GM21529 (cell line): ENCODE results near the gene KYAT1.

Source experiments
- ATAC-seq: cut with Tn5 transposase; IDR thresholded peaks from one replicate; pipeline ENCODE4 v1.9.1; 2021; ENCODE audit not compliant: unreplicated experiment

The KYAT1 gene

DNA sequence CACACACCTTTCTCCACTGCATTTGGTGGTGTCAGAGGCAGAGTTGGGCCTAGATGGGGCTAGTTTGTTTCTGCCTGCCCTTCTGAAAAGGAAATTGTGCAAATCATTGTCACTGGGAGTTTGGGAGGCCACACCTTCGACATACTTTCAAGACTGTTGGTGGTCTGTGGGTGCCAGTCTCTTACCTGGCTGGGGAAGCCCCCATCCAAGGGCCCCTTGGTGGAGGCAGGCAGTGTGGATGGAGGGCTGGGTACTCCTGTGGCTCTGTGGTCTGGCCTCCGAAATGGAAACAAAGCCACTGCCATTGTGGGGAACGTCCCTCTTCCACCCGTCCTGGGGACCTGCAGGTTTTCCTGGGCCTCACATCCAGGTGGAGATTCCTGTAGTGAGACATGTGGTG, 28.1 kb upstream of the KYAT1 start:
- no peak for ATAC-seq

DNA sequence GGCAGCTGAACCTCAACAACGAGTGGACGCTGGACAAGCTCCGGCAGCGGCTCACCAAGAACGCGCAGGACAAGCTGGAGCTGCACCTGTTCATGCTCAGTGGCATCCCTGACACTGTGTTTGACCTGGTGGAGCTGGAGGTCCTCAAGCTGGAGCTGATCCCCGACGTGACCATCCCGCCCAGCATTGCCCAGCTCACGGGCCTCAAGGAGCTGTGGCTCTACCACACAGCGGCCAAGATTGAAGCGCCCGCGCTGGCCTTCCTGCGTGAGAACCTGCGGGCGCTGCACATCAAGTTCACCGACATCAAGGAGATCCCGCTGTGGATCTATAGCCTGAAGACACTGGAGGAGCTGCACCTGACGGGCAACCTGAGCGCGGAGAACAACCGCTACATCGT, 26.6 kb upstream of the KYAT1 start:
- no peak for ATAC-seq

DNA sequence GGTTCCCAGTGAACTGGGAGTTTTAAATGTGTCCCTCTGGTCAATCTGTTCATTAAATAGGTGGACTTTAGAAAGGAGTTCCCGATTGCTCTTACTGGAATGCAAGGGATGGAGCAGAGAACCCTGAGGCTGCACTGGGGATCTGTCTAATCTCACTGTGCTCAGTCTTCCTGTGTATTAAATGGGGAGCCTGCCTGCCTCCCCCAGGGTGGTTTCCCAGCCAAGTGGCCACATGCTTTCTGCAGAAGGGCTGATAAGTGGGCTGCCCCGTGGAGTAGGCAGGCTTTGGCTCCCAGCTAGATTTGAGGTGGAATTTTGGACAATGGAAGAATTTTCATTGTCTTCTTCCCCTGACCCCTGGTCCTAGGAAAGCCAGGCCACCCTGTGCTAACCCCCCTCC, 25.0 kb upstream of the KYAT1 start:
- no peak for ATAC-seq

DNA sequence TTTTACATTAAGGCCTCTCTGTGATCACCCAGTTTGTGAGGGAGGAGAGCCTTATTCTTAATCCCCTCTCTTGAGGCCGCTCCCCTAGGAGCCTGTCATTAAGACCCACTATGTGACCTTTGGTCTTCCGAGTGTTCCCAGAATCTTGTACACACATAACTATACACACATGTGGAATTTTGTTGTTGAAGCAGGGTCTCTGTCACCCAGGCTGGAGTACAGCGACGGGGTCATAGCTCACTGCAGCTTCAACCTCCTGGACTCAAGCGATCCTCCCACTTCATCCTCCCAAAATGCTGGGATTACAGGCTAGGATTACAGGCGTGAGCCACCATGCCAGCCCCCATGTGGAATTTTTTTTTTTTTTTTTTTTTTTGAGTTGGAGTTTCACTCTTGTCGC, 24.2 kb upstream of the KYAT1 start:
- no peak for ATAC-seq

DNA sequence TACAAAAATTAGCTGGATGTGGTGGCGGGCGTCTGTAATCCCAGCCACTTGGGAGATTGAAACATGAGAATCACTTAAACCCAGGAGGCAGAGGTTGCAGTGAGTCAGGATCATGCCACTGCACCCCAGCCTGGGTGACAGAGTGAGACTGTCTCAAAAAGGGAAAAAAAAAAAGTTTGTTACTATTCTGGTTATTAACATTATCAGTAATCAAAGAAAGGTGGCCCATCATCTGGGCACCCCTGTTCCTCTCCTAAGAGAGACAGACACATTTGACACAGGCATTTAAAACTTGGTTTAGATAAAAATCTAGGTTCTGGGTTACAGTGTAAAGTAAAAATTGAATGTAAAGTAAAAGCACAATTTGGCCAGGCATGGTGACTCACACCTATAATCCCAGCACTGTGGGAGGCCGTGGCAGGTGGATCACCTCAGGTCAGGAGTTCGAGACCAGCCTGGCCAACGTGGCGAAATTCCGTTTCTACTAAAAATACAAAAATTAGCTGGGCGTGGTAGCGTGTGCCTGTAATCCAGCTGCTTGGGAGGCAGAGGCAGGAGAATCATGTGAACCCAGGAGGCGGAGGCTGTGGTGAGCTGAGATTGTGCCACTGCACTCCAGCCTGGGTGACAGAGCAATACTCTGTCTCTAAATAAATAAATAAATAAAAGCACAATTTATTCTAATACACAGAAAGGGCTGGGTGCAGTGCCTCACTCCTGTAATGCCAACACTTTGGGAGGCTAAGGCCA, 22.3 kb upstream of the KYAT1 start:
- no peak for ATAC-seq

DNA sequence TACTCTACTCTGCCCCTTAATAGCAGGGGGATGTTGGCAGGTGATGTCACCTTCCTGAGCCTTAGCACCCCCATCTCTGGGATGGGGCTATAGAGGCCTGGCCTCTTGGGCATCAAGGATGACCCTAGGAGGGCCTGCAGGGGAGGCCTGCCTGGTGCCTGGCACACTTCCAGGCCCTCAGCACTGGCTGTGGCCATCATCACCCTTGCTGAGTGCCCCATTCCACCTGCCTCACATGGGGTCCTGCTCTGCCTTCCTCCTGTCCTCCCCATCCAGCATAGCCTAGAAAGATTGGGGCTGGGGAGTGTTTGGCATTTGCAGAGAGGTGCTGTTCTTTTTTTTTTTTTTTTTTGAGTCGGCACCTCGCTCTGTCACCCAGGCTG, 21.3 kb upstream of the KYAT1 start:
- ATAC-seq, result no peak

DNA sequence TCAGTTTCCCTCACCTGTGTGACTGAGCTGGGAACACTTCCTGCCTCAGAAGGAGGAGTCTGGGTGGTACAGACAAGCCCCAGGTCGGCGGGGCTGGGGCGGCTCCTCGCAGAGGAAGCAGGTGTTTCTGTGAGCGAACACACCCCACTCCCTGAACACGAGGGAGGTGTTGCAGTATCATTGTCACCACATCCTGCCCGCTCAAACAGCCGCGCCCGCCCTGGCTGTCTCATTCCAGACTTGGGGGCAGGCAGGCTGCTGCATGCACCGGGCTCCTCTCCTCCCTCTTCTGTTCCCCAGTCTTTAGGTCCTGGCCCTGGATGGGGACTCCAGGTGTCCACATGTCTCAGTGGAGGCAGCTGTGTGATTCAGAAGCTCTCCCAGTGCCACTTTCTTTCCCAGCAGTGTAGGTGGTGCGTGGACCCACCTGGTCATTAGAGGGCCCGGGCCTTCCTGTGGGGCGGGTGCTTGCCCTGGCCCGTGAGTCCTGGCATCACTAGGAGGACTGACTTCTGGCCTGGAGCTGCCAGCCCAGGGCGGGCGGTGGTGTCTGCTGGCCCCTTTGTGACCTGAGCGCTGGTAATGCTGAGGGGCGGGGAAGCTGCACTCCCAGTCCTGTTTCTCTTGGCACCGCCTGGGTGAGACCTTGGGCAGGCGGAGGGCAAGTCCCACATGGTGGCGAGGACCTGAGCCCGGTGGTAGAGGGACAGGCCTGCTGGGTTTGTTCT, 20.8 kb upstream of the KYAT1 start:
- ATAC-seq, result peak; percentile 90

DNA sequence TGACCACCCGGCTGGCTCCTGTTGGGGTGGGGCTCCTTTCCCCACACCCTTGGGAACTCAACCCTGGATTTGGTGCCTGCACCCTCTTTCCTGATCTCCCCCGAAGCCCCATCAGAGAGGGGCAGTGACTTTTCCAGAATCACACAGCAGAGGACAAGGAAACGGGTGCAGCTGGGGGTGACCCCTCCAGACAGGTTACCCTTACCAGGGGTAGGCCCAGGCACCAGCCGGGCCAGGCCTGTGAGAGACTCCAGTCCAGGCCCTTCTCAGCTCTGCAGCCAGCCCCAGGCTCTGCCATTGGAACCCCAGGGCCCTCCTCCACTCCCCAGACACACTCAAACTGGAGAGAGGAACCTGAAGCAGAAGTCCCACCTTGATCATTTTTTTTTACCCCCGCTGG, 20.1 kb upstream of the KYAT1 start:
- ATAC-seq, result no peak

DNA sequence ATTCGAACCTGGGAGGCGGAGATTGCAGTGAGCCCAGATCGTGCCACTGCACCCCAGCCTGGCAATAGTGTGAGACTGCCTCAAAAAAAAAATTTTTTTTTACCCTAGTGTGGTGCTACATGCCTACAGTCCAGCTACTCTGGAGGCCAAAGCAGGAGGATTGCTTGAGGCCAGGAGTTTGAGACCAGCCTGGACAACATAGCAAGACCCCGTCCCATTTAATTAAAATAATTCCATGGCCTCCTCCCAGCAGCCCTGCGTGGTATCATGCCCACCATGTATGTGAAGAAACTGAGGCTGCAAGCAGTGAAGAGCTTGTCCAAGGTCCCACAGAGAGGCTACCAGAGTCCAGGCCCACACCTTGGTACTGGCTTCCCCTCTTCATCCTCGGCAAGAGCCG, 19.6 kb upstream of the KYAT1 start:
- no peak for ATAC-seq

DNA sequence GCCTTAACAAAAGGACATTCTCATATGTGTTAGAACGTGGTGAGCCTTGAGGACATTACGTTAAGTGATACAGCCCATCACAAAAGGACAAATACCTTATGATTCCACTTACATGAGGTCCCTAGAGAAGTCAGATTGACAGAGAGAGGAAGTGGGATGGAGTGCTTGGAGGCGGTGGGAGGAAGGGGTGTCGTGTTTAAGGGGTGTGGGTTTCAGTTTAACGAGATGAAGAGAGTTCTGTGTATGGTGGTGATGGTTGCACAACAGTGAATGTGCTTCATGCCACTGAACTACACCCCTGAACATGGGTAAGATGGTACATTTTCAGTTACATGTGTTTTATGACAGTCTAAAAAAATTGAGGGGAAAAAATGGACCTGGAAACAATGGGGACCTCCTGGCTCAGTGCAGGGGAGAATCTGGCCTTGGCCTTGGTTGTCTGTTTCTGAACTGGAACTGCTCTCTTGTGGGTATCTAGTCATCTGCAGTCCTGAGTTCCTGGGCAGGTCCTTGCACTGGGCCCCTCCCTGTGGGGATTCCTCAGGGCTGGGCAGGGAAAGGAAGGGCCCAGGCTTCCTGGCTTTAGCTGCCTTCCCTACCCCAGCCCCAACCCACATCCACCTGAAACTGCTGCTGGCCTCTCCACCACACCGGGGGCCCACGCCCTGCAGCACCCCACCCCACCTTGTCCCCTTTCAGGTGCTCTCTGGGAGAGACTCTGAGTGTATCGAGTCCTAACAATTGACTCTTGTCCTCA, 18.0 kb upstream of the KYAT1 start:
- no peak for ATAC-seq

DNA sequence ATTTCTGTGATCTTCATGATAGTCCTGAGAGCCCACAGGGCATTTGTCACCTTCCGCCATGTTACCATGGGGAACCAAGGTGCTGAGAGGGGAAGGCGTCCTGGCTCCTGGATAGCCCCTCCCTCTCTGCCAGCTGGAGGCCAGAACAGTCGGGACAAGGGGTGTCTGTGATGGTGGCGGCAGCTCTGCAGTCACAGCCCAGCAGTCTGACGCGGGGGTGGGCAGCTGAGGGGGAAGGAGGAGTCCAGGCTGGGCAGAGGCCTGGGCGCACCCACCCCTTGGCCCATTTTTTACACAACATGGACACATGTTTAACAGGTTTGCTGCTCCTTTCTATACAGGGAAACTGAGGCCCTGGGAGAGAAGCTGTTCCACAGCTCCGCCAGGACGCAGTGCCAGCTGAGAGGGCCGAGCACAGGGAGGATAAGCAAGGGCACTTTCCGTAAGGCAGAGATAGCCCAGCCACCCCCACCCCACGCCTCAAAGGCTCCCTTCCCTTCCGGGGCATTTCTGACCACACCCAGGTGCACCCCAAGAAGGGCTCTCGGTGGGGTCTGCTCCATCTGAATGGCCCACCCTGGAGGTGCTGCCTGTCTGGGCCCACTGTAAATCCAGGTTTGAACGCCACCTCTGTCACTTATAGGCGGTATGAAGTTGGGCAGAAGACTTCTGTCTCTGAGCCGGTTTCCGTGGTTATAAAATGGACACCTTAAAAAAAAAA, 17.3 kb upstream of the KYAT1 start:
- no peak for ATAC-seq

DNA sequence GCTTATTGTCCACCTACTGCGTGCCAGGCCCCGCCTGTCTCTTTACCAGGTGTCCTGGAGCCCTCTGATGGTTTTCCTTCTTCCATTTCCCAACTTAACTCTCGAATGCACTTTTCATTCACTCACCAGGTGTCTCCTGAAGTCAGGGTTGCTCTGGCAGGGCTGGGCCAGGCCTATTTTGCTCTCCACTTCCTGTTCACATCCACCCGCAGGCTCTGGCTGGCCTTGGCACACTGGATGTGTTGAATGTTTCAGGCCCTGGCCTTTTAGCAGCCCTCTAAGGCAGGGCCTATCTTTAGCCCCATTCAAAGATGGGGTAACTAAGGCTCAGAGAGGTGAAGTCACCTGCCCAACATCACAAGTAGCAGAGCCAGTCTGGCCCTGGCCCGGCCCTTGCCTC, 16.6 kb upstream of the KYAT1 start:
- ATAC-seq, result no peak

DNA sequence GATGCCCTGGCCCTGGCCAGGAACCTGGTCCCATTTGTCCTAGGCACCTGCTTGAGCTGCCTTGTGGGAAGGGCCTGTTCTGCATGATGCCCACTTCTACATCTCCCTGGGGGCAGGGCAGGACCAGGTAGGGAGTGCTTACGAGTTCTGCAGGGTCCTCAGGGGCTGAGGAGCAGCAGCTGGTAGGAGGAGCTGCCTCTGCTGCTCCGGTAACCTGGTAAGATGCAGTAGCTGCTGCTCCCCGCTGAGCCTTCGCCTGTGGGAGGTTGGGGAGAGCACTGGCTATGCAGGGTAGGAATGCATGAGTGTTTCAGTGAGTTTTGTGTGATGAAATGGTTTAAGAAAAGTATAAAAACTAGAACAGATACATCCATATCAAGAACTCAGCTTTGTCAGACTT, 13.8 kb upstream of the KYAT1 start:
- ATAC-seq, result no peak

DNA sequence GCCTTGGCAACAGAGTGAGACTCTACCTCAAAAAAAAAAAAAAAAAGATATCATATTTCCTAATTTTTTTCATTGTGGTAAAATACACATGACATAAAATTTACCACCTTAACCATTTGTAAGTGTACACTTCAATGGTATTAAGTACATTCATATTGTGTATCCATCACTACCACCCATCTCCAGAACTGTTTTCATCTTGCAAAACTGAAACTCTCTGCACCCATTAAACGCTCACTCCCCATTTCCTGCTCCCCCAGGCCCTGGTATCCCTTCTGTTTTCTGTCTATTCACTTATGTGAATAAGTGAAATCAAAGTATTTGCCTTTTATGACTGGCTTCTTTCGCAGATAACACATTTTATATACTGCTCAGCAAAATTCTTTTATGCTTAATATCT, 13.0 kb upstream of the KYAT1 start:
- ATAC-seq, result no peak

DNA sequence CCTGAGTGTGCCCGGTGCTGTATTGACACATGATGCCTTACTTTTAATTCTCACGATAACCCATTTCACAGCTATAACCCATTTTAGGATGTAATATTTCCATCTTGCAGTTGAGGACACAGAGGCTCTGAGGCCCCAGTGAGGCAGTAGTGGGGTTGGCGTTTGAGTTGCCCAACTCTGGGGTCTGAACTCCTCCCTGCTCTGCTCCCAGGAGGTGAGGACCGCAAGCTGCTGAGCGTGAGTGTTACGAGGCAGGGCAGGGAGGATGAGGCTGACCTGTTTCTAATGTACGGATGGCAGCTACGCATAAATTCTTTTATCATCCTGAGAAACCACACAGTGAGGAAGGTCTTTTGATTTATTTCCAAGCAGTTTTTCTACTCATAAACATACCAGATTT, 11.6 kb upstream of the KYAT1 start:
- ATAC-seq, result no peak

DNA sequence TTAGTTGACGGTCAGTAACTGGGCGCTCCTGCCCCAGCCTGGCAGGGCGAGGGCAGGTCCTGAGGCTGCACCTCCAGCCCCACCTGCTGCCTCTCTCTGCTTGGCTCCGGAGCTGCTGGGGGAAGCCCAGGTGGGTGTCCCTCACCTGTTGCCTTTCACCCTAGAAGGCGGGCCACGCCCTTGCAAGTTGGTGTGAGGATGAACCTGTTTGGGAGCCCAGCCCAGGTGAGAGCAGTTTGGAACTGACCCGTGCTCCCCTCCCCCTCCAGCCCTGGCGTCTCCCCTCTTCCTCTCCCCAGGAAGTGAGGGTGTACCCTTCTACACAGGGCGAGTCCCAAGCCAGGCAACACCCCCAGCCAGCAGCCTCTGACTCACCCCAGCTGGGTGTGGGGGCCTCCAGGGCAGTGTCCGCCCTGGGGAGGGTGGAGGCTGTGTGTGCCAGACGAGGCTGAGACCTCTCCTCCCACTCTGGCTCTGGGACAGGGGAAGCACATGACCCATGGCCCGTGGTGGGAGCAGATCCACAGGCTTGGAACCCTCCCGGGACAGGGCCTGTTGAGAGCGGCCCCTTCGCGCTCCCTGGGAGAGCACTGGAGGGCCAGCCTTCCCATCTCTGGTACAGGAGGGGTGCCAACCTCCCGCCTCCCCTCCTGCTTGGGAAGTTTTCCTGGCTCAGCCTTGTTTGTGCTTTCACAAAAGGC, 10.6 kb upstream of the KYAT1 start:
- ATAC-seq, result no peak

DNA sequence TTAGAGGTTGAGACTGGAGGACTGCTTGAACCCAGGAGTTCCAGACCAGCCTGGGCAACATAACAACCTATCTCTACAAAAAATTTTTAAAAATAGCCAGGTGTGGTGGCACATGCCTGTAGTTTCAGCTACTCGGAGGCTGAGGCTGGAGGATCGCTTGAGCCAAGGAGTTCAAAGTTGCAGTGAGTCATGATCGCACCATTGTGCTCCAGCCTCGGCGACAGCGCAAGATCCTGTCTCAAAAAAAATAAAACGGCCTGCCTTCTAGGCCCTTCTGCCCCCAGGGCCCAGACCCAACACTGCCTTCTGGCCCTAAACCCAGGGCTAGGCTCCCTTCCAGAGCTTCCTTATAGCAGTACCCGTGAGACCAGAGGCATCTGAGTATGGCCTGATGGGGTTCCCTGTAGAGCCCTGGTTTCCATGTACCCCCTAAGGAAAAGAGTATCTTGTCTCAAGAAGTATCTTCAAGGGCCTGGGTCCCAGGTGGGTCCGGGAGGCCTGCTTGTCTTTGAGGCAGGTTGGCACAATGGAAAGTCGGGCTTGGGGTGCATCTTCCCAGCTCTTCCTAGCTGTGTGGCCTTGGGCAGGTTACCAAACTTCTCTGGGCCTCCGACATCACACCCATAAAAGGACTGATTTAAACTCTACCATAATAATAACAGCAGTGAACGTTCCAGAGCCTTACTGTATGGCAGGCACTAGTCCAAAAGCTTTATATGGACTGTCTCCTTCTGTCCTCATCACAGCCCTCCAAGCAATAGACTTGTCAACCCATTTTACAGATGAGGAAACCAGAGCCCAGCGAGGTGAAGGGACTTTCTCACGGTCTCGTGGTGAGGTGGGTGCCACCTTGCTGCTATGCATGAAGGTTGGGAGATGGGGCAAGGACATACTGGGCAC, 9.8 kb upstream of the KYAT1 start:
- no peak for ATAC-seq

DNA sequence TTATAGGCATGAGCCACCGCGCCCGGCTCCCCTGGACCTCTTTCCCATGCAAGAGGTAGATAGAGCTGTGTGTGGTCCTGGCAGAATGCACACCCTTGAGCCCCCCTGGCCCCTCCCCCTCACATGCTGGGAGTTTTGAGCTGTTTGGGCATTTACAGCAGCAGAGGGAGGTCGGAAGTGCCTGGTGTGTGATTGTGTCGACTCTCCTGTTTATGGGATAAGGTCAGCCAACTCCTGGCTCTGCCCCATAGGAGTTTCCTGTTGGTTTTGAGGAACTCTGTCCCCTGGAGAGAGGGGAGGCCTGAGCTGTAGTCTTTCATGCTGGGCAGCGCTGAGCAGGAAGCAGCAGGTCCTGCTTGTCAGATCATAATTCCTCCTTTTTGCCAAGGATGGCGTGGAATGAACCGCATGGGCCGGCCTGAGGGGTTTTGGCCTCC, 6.2 kb upstream of the KYAT1 start:
- ATAC-seq, result no peak

DNA sequence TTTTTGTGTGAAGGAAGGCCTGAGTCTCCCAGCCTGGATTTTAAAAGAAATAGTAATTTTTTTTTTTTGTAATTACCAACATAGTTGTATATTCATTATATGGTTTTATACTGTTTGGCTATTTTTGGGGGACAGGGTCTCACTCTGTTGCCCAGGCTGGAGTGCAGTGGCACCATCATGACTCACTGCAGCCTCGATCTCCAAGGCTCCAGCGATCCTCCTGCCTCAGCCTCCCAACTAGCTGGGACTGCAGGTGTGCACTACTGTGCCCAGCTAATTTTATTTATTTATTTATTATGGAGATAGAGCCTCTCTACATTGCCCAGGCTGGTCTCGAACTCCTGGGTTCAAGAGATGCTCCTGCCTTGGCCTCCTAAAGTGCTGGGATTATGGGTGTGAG, 5.3 kb upstream of the KYAT1 start:
- no peak for ATAC-seq
